IPS-NIHi11 (cell line): ENCODE results near the gene MOCS1.
A peak's percentile ranks its signal among the peaks of the same experiment; 100 is the strongest.

ENCODE experiments used
- DNase-seq: peaks from one replicate; pipeline ENCODE4 v3.0.0; 2012; ENCODE audit warnings: mixed read lengths, low spot score

MOCS1 gene

GRCh38 chr6:39902786-39903465 is 31.3 kb downstream of the MOCS1 start:
- DNase-seq = no peak

- DNase-seq = no peak
Observed at GRCh38 chr6:39902136-39902535, 32.1 kb downstream of the MOCS1 start.

- no peak for DNase-seq
Observed at GRCh38 chr6:39901670-39902069, 32.6 kb downstream of the MOCS1 start.

GRCh38 chr6:39901116-39901655 is 33.1 kb downstream of the MOCS1 start:
- DNase-seq = no peak

DNA sequence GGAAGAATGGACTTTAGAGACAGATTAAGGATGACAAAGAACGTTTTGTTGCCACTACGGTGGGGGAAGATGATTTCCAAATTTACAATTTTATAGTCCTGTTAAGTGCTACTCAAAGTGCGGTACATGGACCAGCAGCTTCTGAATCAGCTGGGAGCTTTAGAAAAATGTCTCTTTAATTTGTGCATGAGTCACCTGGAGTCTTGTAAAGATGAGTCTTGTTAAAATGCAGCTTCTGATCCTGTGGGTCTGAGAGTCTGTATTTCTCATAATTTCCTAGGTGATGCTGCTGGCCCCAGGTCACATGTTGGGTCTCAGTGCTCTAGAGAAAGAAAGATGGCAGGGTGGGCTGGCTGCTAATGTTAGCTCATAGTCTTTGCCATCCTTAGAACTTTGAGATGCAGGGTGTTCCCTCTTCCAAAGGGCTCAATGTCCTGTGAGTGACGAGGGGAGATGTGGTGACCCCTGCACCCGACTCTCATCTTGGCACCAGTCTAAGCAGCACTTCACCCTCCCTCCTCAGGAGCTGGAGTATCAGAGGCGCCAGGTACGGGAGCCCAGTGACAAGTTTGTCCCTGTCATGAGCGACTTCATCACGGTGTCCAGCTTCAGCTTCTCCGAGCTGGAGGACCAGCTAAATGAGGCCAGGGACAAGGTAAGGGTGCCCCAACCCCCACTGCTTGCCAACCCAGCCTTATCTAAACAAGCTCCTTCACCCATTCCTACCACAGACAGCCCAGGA is 34.5 kb downstream of the MOCS1 start:
- no peak for DNase-seq

- DNase-seq = no peak
Observed at GRCh38 chr6:39898625-39899024, 35.6 kb downstream of the MOCS1 start.

DNA sequence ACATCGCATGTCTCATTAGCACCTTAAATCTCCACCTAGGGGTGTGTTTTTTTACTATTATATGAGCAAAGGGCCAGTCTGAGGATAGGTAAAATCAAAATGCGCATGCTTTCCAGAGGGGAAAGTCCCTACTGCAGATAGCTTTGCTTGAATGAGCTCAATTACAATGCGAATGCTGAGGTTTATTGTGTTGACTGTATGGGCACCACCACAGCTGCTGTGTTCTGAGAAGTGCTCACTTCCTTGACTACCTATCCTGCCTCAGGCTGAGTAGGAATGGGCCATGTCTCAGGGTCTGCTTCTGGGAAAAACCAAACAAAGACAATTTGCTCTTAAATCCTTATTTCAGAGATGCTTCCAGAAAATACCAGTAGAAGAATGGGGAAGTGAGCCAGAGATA is 36.6 kb downstream of the MOCS1 start:
- DNase-seq = peak; percentile 35

DNA sequence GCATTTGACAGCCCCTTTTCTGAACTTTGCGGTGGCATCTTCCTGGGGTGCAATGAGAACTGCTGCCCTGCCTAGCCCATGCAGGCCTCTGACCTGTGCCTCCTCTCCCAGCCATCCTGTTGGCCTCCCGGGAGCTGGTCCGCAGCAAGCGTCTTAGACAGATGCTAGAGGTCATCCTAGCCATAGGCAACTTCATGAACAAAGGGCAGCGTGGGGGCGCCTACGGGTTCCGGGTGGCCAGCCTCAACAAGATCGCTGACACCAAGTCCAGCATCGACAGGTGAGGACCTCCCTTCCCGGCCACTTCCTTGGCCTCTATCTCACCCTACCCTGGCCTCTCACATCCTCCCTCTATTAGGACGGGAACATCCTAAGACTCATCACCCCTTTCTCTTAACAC is 37.6 kb downstream of the MOCS1 start:
- DNase-seq = no peak

GRCh38 chr6:39893286-39893685 is 41.0 kb downstream of the MOCS1 start:
- no peak for DNase-seq

DNA sequence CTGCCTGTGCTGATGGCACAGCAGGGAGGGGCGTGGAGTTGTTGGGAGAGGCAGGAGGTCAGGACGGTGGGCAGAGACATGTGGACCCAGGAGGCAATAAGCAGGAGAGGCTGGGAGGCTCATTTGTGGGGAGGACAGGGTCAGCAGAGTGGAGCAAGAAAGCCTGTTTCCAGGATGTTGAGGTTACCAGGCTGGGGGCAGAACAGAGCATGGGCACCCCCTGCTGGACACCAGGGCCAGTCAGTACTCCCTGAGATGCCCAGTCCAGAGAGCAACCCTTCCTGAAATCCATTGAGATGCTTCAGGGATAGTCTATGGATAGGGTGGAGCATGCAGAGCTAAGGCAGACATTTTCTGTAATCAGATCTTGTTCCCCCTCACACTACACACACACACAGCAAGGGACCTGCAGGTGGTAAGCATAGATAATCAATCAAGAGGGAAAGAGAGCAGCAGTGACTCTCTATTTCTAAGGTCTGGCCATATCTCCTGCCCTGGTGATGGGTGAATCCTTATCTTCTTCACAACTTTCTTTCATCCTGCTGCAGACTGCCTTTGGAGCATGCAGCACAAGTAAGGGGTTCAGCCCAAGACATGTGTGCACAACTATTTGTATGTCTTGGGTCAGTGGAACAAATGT is 41.7 kb downstream of the MOCS1 start:
- peak; percentile 84 for DNase-seq

GRCh38 chr6:39891976-39892375 is 42.3 kb downstream of the MOCS1 start:
- DNase-seq = no peak

- no peak for DNase-seq
Observed at GRCh38 chr6:39891353-39891752, 42.9 kb downstream of the MOCS1 start.

DNA sequence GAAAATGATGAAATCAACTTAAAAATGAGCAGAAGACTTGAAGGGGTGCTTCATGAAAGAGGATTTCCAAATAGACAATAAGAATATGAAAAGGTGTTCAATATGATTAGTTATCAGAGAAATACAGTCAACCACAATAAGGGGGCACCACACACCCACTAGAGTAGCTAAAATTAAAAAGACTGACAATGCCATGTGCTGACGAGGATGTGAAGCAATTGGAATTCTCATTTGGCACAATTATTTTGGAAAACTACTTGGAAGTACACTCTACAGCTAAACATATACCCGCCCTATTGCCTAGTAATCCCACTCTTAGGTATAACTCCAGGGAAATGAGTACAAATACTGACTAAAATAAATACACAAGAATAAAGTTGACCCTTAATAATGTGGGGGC is 45.0 kb downstream of the MOCS1 start:
- no peak for DNase-seq

GRCh38 chr6:39887692-39888450 is 46.4 kb downstream of the MOCS1 start:
- no peak for DNase-seq

DNA sequence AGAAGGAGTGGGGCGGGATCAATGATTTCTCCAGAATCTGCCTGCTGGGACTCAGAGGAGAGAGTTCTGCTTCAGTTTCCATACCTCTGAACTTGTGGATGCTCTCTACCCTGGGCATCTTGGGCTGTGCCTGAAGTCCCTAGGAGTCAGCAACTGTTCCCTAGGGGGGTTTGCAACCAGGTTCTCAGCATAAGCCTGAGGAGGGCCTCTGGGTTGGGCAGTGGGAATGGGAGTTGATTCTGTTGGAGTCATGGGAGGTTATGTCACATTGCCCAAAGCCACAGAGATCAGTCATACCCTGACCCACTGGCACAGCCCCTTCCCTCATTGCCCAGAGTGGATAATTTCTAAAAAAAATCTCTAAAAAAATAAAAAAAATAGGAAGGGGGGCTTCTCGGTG is 47.4 kb downstream of the MOCS1 start:
- no peak for DNase-seq

- no peak for DNase-seq
Observed at GRCh38 chr6:39885691-39886090, 48.6 kb downstream of the MOCS1 start.

- DNase-seq = no peak
Observed at GRCh38 chr6:39884696-39885095, 49.6 kb downstream of the MOCS1 start.

DNA sequence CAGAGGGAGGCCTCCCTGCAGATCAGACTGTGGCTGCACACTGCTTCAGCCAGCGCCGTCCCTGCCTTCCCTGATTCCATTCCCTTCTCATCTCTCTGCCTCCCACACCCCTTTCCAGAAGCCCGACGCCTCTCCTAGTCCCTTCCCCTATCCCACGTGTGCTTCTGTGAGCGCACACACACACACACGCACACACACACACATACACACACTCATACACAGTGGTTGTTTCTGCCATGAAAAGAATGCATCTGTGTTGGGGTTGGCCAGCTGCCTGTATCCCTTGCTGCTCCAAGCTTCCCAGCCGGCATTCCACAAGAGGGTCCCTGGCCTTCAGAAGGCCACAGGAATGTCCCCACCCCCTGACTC is 51.7 kb downstream of the MOCS1 start:
- DNase-seq = no peak

GRCh38 chr6:39881851-39882530 is 52.3 kb downstream of the MOCS1 start:
- no peak for DNase-seq

DNA sequence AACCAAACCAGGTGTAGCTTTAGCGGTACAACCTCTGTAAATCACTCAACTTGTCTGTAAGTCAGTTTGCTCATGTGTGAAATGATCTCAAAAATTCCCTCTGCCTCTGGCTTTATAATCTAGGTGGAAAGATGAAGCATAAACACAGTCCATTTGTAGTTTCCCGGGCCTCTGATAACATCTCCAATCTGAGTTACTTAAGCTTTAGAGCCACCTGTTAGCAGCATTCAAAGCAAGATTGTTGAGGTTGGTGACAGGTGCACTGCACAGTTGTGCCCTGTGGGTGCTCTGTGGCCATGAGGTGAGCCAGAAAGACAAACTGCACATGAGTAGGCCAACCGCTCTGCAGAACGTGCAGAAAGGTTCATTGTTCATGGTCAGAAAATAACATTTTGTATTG is 53.7 kb downstream of the MOCS1 start:
- DNase-seq = no peak

GRCh38 chr6:39879535-39879934 is 54.7 kb downstream of the MOCS1 start:
- DNase-seq = no peak

GRCh38 chr6:39876826-39877225 is 57.4 kb downstream of the MOCS1 start:
- DNase-seq = no peak
